Measurements from ENCODE around the gene SCNN1G. TPM values are rescaled to one million over a fixed set of nuclear protein-coding genes. Genes with fewer than 3 reads are reported as not detected.
"Not testable (repeated sequence)": the region's sequence is repeated elsewhere in the genome, so short reads cannot be mapped to it uniquely, and the experiment has no call there.

Gene SCNN1G
- total RNA-seq, 3 donors from 2014 or later, result not detected

DNA sequence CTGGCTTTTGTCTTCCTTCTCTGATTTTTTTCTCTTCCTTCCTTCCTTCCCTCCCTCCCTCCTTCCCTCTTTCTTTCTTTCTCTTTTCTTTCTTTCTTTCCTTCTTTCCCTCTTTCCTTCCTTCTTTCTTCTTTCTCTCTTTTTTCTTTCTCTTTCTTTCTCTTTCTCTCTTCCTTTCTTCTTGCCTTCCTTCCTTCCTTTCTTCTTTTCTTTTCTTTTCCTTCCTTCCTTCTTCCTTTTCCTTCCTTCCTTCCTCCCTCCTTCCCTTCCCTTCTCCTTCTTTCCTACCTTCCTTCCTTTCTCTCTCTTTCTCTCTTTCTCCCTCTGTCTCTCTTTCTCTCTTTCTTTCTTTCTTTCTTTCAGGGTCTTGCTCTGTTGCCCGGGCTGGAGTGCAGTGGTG, 54.4 kb downstream of the SCNN1G start:
- H3K36me3 Mint-ChIP-seq (ENCODE audit: insufficient read depth), result no peaks in the 10 kb centered on the region
- ATAC-seq (no peak), DNase-seq (no peak)
- no peak overlapping the region for H3K4me3 Mint-ChIP-seq
- no peaks in the 10 kb centered on the region for H3K4me1 Mint-ChIP-seq (ENCODE audit: low read depth)
- peaks cover 14% of the 10 kb centered on the region for H3K27me3 Mint-ChIP-seq (ENCODE audit: low read depth)
- H3K9me3 Mint-ChIP-seq, result no peaks in the 10 kb centered on the region

GRCh38 chr16:23240994-23241393, 58.4 kb downstream of the SCNN1G start:
- Mint-ChIP-seq H3K9me3 (peaks cover 4% of the 10 kb centered on the region), H3K27me3 (ENCODE audit: low read depth) (peaks cover 9% of the 10 kb centered on the region), H3K4me1 (ENCODE audit: low read depth) (no peaks in the 10 kb centered on the region), H3K4me3 (no peak overlapping the region), H3K36me3 (ENCODE audit: insufficient read depth) (no peaks in the 10 kb centered on the region)
- no peak for DNase-seq
- ATAC-seq, result no peak

DNA sequence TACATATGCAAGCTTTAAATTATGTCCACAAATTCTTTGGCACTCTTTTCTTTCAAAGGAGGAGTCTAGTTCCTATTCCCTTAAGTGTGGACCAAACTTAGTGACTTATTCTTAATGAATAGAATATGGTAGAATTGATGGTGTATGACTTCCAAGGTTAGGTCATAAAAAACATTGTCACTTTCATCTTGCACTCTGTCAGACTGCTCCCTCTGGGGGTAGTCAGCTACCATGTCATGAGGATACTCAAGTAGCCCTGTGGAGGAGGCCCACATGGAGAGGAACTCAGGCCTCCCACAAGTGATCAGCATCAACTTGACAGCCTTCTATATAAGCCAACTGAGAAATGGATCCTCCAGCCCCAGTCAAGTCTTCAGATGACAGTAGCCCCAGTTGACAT, 61.6 kb downstream of the SCNN1G start:
- DNase-seq (no peak), ATAC-seq (no peak)
- H3K9me3 Mint-ChIP-seq, result peaks cover 4% of the 10 kb centered on the region
- H3K4me1 Mint-ChIP-seq (ENCODE audit: low read depth), result no peaks in the 10 kb centered on the region
- H3K27me3 Mint-ChIP-seq (ENCODE audit: low read depth), result peaks cover 5% of the 10 kb centered on the region
- no peaks in the 10 kb centered on the region for H3K36me3 Mint-ChIP-seq (ENCODE audit: insufficient read depth)
- no peak overlapping the region for H3K4me3 Mint-ChIP-seq

DNA sequence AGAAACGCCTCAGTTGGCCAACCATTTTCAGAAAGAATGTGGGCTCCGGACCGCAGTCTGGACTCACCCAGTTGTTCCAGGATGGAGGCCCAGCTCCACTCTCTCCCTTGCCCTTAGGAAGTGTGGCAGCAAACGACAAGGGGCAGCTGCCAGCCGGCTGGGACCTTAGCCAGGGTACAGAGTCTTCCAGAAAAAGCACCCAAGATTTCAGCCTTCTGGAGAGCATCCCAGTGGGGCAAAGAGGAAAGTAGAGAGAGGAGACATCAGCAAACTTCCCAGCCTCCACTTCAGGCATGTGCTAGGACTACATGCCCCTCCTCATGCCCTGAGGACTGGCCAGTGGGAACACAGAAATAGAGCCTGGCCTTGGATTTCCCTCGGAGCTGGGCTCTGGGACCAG, 62.7 kb downstream of the SCNN1G start:
- ATAC-seq (no peak), DNase-seq (no peak)
- Mint-ChIP-seq H3K4me1 (ENCODE audit: low read depth) (no peaks in the 10 kb centered on the region), H3K27me3 (ENCODE audit: low read depth) (peaks cover 4% of the 10 kb centered on the region), H3K9me3 (peaks cover 10% of the 10 kb centered on the region), H3K36me3 (ENCODE audit: insufficient read depth) (no peaks in the 10 kb centered on the region), H3K4me3 (no peak overlapping the region)

- Mint-ChIP-seq H3K4me3 (no peak overlapping the region), H3K36me3 (ENCODE audit: insufficient read depth) (no peaks in the 10 kb centered on the region)
- ATAC-seq, result no peak
These were observed 66.0 kb downstream of the SCNN1G start for GRCh38 chr16:23248261-23249194.

GRCh38 chr16:23249830-23250229, 67.3 kb downstream of the SCNN1G start:
- no peaks in the 10 kb centered on the region for H3K36me3 Mint-ChIP-seq (ENCODE audit: insufficient read depth)
- DNase-seq, result no peak
- H3K9me3 Mint-ChIP-seq, result peaks cover 7% of the 10 kb centered on the region
- H3K4me3 Mint-ChIP-seq, result no peak overlapping the region
- H3K27me3 Mint-ChIP-seq (ENCODE audit: low read depth), result peaks cover 4% of the 10 kb centered on the region
- no peak for ATAC-seq
- no peaks in the 10 kb centered on the region for H3K4me1 Mint-ChIP-seq (ENCODE audit: low read depth)

More at GRCh38 chr16:23248261-23249194, 66.0 kb downstream of the SCNN1G start:
- Mint-ChIP-seq H3K9me3 (peaks cover 10% of the 10 kb centered on the region), H3K27me3 (ENCODE audit: low read depth) (peaks cover 4% of the 10 kb centered on the region), H3K4me1 (ENCODE audit: low read depth) (no peaks in the 10 kb centered on the region)
- no peak for DNase-seq

DNA sequence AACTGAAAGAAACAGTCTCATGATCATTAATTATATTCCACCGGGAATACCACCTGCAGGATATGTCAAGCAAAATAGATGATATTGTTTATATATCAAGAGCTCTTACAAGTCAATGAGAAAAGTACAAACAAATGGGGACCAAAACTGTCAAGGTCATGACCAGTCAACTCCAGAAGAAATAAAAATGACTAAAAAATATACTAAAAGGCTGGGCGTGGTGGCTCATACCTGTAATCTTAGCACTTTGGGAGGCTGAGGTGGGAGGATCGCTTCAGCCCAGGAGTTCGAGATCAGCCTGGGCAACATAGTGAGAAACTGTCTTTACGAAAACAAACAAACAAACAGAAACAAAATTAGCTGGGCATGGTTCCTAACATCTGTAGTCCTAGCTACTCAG, 69.8 kb downstream of the SCNN1G start:
- DNase-seq (no peak), ATAC-seq (no peak)
- H3K4me3 Mint-ChIP-seq, result no peak overlapping the region
- no peaks in the 10 kb centered on the region for H3K4me1 Mint-ChIP-seq (ENCODE audit: low read depth)
- peaks cover 6% of the 10 kb centered on the region for H3K27me3 Mint-ChIP-seq (ENCODE audit: low read depth)
- peaks cover 6% of the 10 kb centered on the region for H3K9me3 Mint-ChIP-seq
- no peaks in the 10 kb centered on the region for H3K36me3 Mint-ChIP-seq (ENCODE audit: insufficient read depth)

GRCh38 chr16:23253650-23254049, 71.1 kb downstream of the SCNN1G start:
- H3K4me1 Mint-ChIP-seq (ENCODE audit: low read depth); H3K9me3 Mint-ChIP-seq; DNase-seq; H3K36me3 Mint-ChIP-seq (ENCODE audit: insufficient read depth); H3K4me3 Mint-ChIP-seq; ATAC-seq; H3K27me3 Mint-ChIP-seq (ENCODE audit: low read depth): not testable (repeated sequence)

- no peaks in the 10 kb centered on the region for H3K4me1 Mint-ChIP-seq (ENCODE audit: low read depth)
- ATAC-seq, result no peak
- peaks cover 4% of the 10 kb centered on the region for H3K27me3 Mint-ChIP-seq (ENCODE audit: low read depth)
- H3K36me3 Mint-ChIP-seq (ENCODE audit: insufficient read depth), result no peaks in the 10 kb centered on the region
- H3K9me3 Mint-ChIP-seq, result peaks cover 6% of the 10 kb centered on the region
- H3K4me3 Mint-ChIP-seq, result no peak overlapping the region
- no peak for DNase-seq
These were observed 71.8 kb downstream of the SCNN1G start for GRCh38 chr16:23254338-23254737.

DNA sequence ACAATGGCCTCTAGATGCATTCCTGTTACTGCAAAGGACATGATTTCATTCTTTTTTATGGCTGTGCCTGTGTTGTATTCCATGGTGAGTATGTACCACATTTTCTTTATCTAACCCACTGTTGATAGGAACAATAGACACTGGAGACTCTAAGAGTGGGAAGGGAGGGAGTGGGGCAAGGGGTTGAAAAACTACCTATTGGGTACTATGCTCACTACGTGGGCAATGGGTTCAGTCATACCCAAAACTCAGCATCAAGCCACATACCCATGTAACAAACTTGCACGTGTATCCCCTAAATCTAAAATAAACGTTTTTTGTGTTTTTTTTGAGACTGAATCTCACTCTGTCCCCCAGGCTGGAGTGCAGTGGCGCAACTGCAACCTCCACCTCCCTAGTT, 72.5 kb downstream of the SCNN1G start:
- DNase-seq (no peak), ATAC-seq (no peak)
- H3K27me3 Mint-ChIP-seq (ENCODE audit: low read depth), result peaks cover 4% of the 10 kb centered on the region
- H3K9me3 Mint-ChIP-seq, result no peaks in the 10 kb centered on the region
- H3K36me3 Mint-ChIP-seq (ENCODE audit: insufficient read depth), result no peaks in the 10 kb centered on the region
- no peaks in the 10 kb centered on the region for H3K4me1 Mint-ChIP-seq (ENCODE audit: low read depth)
- no peak overlapping the region for H3K4me3 Mint-ChIP-seq

DNA sequence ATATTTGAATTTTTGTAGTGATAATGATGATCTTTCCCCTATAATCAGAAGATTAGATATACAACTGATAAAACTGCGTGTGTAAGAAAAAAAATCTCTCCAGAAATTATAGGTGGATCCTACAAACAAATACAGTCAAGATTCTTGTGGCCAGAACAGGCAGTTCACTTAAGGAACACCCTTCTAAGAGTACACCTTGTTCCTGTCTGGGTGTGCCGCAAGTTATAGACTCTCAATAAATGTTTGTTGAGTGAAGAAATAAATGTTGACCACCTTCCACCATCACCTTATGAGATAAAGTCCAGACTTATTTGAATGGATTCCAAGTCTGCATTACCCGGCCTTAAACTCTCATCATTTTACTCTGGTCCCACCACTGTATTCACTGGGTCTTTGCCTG, 73.9 kb downstream of the SCNN1G start:
- Mint-ChIP-seq H3K9me3 (no peaks in the 10 kb centered on the region), H3K36me3 (ENCODE audit: insufficient read depth) (no peaks in the 10 kb centered on the region), H3K4me1 (ENCODE audit: low read depth) (no peaks in the 10 kb centered on the region), H3K27me3 (ENCODE audit: low read depth) (peaks cover 4% of the 10 kb centered on the region), H3K4me3 (no peak overlapping the region)
- no peak for ATAC-seq
- DNase-seq, result no peak

DNA sequence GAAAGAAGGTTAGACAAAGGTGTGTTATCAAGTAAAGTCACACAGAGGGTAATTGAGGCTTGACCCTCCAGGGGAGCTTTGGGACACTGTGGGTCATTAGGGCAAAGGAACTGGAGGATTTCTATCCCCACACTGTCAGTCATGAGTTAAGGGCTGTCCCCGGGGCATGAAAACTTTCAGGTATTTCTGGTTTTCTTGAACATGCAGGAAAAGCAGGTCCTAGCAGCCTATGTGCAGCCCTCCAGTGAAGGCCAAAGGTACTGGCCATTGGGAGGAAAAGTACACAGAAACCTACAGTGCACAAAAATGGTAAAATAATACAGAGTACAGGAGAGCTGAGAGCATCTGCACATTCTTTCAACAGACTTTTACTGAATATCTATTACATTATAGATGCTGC, 75.1 kb downstream of the SCNN1G start:
- ATAC-seq (no peak), DNase-seq (no peak)
- no peaks in the 10 kb centered on the region for H3K4me1 Mint-ChIP-seq (ENCODE audit: low read depth)
- no peaks in the 10 kb centered on the region for H3K9me3 Mint-ChIP-seq
- no peak overlapping the region for H3K4me3 Mint-ChIP-seq
- H3K36me3 Mint-ChIP-seq (ENCODE audit: insufficient read depth), result no peaks in the 10 kb centered on the region
- peaks cover 6% of the 10 kb centered on the region for H3K27me3 Mint-ChIP-seq (ENCODE audit: low read depth)

DNA sequence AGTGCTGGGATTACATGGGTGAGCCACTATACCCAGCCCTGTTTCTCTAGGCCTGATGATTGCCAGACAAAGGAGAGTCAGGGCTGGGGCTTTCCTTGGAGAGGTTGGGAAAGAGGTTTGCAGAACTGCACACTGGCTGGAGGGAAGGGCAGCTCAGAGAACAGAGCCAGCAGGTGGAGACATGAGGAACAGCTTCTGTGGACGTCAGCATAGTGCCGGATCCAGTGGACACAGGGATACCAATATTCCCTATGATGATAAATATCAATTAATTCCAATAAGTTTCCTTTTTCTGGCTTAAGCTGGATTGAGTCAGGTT, 76.3 kb downstream of the SCNN1G start:
- Mint-ChIP-seq H3K9me3 (no peaks in the 10 kb centered on the region), H3K36me3 (ENCODE audit: insufficient read depth) (no peaks in the 10 kb centered on the region), H3K27me3 (ENCODE audit: low read depth) (peaks cover 6% of the 10 kb centered on the region), H3K4me3 (no peak overlapping the region), H3K4me1 (ENCODE audit: low read depth) (no peaks in the 10 kb centered on the region)
- DNase-seq (no peak), ATAC-seq (no peak)
